CD14-positive monocyte (primary cell): Measurements from ENCODE around the gene ZNF79. TPM values are rescaled to one million over a fixed set of nuclear protein-coding genes. Genes with fewer than 3 reads are reported as not detected.
A peak's percentile ranks its signal among the peaks of the same experiment; 100 is the strongest.

Experiments
- DNase-seq, 3 donors: peaks; one replicate each; pipeline ENCODE4 v3.0.0-alpha.2; 2011 to 2022
- H2AFZ ChIP-seq: 2 replicates; pipeline ENCODE4 v1.6.0; 2012; ENCODE audit warnings: mild to moderate bottlenecking, low read depth, low read length, inconsistent platforms; ENCODE audit not compliant: insufficient read depth, poor library complexity, severe bottlenecking
- H3K27ac ChIP-seq, 2 donors: 1 replicate in 1 of 2; 2 replicates in 1 of 2; pipeline ENCODE4 v1.5.1; 2012 to 2013; ENCODE audit warnings: low read length in 2 of 2, control low read depth in 1 of 2, inconsistent platforms in 1 of 2, low read depth in 1 of 2, mild to moderate bottlenecking in 1 of 2
- H3K27me3 ChIP-seq, 2 donors: one replicate each; pipeline versions ENCODE4 v1.6.0 to v1.6.1; 2011 to 2013; ENCODE audit warnings: low read length in 2 of 2; ENCODE audit not compliant: control insufficient read depth in 2 of 2, insufficient read depth in 2 of 2
- H3K36me3 ChIP-seq, 2 donors: replicated peaks in 1 of 2; 1 replicate in 1 of 2; 2 replicates in 1 of 2; pipeline versions ENCODE4 v1.5.1 to v1.6.1; 2012 to 2013; ENCODE audit warnings: low read length in 2 of 2, control low read depth in 1 of 2, inconsistent platforms in 1 of 2, mild to moderate bottlenecking in 1 of 2; ENCODE audit not compliant: insufficient read depth in 2 of 2, control insufficient read depth in 1 of 2
- H3K4me1 ChIP-seq, 2 donors: 1 replicate in 1 of 2; 2 replicates in 1 of 2; pipeline versions ENCODE4 v1.5.1 to v1.6.1; 2012 to 2013; ENCODE audit warnings: low read length in 2 of 2, control low read depth in 1 of 2, inconsistent platforms in 1 of 2, mild to moderate bottlenecking in 1 of 2, moderate library complexity in 1 of 2; ENCODE audit not compliant: insufficient read depth in 2 of 2, control insufficient read depth in 1 of 2
- H3K4me2 ChIP-seq: replicated peaks from 2 replicates; pipeline ENCODE3; 2012; ENCODE audit warnings: low read length, moderate library complexity, mild to moderate bottlenecking; ENCODE audit not compliant: poor library complexity, severe bottlenecking; ENCODE audit errors: extremely low read depth
- H3K4me3 ChIP-seq, 3 experiments: fragments of 200-600 bp in 1 of 3; sonication (generic) in 1 of 3; replicated peaks in 1 of 3; 1 replicate in 2 of 3; 2 replicates in 1 of 3; pipeline ENCODE4 v1.5.1; 2011 to 2013; ENCODE audit warnings: low read length in 3 of 3, mild to moderate bottlenecking in 3 of 3, control low read depth in 2 of 3, low read depth in 2 of 3, inconsistent platforms in 1 of 3, moderate library complexity in 1 of 3
- H3K79me2 ChIP-seq: 2 replicates; pipeline ENCODE4 v1.6.0; 2012; ENCODE audit warnings: mild to moderate bottlenecking, control low read depth, inconsistent platforms, low read length, moderate library complexity; ENCODE audit not compliant: insufficient read depth
- H3K9ac ChIP-seq: 2 replicates; pipeline ENCODE4 v1.6.0; 2017; ENCODE audit warnings: low read length, mild to moderate bottlenecking; ENCODE audit not compliant: insufficient read depth, poor library complexity, severe bottlenecking
- H3K9me3 ChIP-seq, 2 donors: replicated peaks in 1 of 2; 1 replicate in 1 of 2; 2 replicates in 1 of 2; pipeline versions ENCODE4 v1.5.1 to v1.6.1; 2012 to 2013; ENCODE audit warnings: low read length in 2 of 2, control low read depth in 1 of 2; ENCODE audit not compliant: control insufficient read depth in 1 of 2, insufficient read depth in 1 of 2
- H4K20me1 ChIP-seq: 2 replicates; pipeline ENCODE4 v1.6.0; 2012; ENCODE audit warnings: mild to moderate bottlenecking, low read length, control low read depth, moderate library complexity; ENCODE audit not compliant: insufficient read depth
- H3K27ac Mint-ChIP-seq, 7 donors: one replicate each; pipeline ENCODE4 v1.8.0; 2020; ENCODE audit warnings: mild to moderate bottlenecking in 7 of 7, mixed read lengths in 7 of 7, moderate library complexity in 6 of 7, inconsistent platforms in 2 of 7
- H3K27me3 Mint-ChIP-seq, 3 donors: one replicate each; pipeline ENCODE4 v1.8.0; 2021 to 2022; ENCODE audit warnings: low read depth in 3 of 3, mild to moderate bottlenecking in 3 of 3, mixed read lengths in 3 of 3, moderate library complexity in 3 of 3, inconsistent platforms in 1 of 3
- H3K36me3 Mint-ChIP-seq, 2 donors: one replicate each; pipeline ENCODE4 v1.8.0; 2020; ENCODE audit warnings: mixed read lengths in 2 of 2, inconsistent platforms in 1 of 2, mild to moderate bottlenecking in 1 of 2
- H3K4me1 Mint-ChIP-seq: one replicate; pipeline ENCODE4 v1.8.0; 2020; ENCODE audit warnings: mild to moderate bottlenecking, mixed read lengths
- H3K4me3 Mint-ChIP-seq, 2 donors: one replicate each; pipeline ENCODE4 v1.8.0; 2020; ENCODE audit warnings: mild to moderate bottlenecking in 2 of 2, mixed read lengths in 2 of 2, moderate library complexity in 1 of 2
- H3K9me3 Mint-ChIP-seq, 7 donors: one replicate each; pipeline ENCODE4 v1.8.0; 2020 to 2022; ENCODE audit warnings: mixed read lengths in 7 of 7, mild to moderate bottlenecking in 6 of 7, moderate library complexity in 6 of 7, inconsistent platforms in 2 of 7
- WGBS: methylation state at CpG from one replicate; pipeline ENCODE4 v1.1.5; 2013; ENCODE audit warnings: missing lambda C conversion rate; ENCODE audit not compliant: insufficient coverage; 5-methylcytosine and 5-hydroxymethylcytosine counted together
- intact Hi-C, 2 donors: fragments of 100-400 bp; cut with micrococcal nuclease; formaldehyde crosslinking; loops; one replicate each; pipeline versions ENCODE4 v1.15.0 to v1.15.1; 2023
- polyA plus RNA-seq, 3 donors: library from polyadenylated mRNA; depleted of rRNA in 1 of 3; unstranded in 2 of 3; stranded (reverse) in 1 of 3; fragments of 300-500 nt in 2 of 3; fragments of >200 nt in 1 of 3; fragmentation: Illumina TruSeq in 2 of 3; gene quantifications; 1 replicate in 2 of 3; 2 replicates in 1 of 3; pipeline ENCODE4 v1.2.3, GENCODE V29; 2012 to 2021
- TF ChIP-seq, protein P1 (sequence below): fragments of 200-600 bp; IDR thresholded peaks from one replicate; pipeline ENCODE4 v1.8.0; 2022; ENCODE audit warnings: antibody characterized with exemption, mild to moderate bottlenecking

Gene ZNF79
- polyA plus RNA-seq, 3 donors = 1.4 to 3.3 (median 2.0) TPM

GRCh38 chr9:127396253-127396807 lies 27.9 kb upstream of the ZNF79 start:
- intact Hi-C loops = loop anchor here (2.0 to 5.0 kb wide), 2 partner anchors 54 to 174 kb away; partner anchors contain the start of genes LRSAM1 (in 1 of the 2) and RPL12 (in 1 of the 2)
- Histone ChIP-seq H3K9me3 (no peaks in the 10 kb centered on the region), H3K27me3 (peaks cover 0 to 7% of the 10 kb centered on the region in 2 donors), H3K4me3 (peak overlapping the region; percentile 6 to 72 (median 50)), H2AFZ (peak overlapping the region; percentile 71), H3K79me2 (no peaks in the 10 kb centered on the region), H3K4me1 (peaks cover 23 to 27% of the 10 kb centered on the region in 2 donors), H3K4me2 (peak overlapping the region; percentile 87), H4K20me1 (peaks cover 5% of the 10 kb centered on the region), H3K36me3 (no peaks in the 10 kb centered on the region), H3K27ac (no peak overlapping the region), H3K9ac (no peak overlapping the region)
- 3% methylated on average over 16 of the region's 27 CpGs for WGBS
- Mint-ChIP-seq H3K4me1 (peaks cover 23% of the 10 kb centered on the region), H3K9me3 (peaks cover 0 to 3% (median 0%) of the 10 kb centered on the region in 7 donors), H3K4me3 (peak overlapping the region; percentile 84 to 87), H3K36me3 (peaks cover 0 to 3% of the 10 kb centered on the region in 2 donors), H3K27ac (peak overlapping the region in 3 of 7 donors; percentile 30 to 73 (median 71)), H3K27me3 (peaks cover 12 to 29% (median 17%) of the 10 kb centered on the region in 3 donors)
- no peak for DNase-seq
- TF ChIP-seq, protein P1, sequence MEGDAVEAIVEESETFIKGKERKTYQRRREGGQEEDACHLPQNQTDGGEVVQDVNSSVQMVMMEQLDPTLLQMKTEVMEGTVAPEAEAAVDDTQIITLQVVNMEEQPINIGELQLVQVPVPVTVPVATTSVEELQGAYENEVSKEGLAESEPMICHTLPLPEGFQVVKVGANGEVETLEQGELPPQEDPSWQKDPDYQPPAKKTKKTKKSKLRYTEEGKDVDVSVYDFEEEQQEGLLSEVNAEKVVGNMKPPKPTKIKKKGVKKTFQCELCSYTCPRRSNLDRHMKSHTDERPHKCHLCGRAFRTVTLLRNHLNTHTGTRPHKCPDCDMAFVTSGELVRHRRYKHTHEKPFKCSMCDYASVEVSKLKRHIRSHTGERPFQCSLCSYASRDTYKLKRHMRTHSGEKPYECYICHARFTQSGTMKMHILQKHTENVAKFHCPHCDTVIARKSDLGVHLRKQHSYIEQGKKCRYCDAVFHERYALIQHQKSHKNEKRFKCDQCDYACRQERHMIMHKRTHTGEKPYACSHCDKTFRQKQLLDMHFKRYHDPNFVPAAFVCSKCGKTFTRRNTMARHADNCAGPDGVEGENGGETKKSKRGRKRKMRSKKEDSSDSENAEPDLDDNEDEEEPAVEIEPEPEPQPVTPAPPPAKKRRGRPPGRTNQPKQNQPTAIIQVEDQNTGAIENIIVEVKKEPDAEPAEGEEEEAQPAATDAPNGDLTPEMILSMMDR = no peak

DNA sequence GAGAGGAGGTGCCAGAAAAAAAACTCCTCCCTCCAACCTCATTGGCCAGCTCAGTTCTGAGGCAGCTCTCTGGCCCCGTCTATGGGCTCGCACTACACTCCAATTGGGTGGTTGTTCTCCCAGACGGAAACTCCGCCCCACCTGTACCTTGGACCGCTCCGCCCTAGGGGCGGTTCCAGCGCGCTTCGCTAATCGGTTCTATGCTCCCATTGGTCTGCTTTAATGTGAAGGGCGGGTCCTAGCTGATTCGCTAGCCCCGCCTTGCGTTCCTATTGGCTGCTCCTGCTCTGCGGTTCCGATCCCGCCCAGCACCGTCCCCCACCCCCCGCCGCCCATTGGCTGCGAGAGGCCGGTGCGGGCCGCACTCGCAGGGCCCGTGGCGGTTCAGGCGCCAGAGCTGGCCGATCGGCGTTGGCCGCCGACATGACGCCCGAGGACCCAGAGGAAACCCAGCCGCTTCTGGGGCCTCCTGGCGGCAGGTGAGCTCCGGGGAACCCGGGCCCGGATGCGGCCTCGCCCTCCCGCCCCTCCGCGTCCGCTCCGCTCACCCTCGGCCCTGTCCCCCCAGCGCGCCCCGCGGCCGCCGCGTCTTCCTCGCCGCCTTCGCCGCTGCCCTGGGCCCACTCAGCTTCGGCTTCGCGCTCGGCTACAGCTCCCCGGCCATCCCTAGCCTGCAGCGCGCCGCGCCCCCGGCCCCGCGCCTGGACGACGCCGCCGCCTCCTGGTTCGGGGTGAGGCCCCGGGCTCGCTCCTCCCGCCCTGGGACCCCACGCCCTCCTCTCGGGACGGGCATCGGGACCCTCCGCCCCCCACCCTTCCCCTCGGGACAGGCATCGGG lies 27.2 kb upstream of the ZNF79 start, which contains the start of gene SLC2A8:
Gene SLC2A8 (plus strand): TSS at position 362 of the 838 bp plus-strand sequence. CDS start 62 bp downstream, at position 424.
- Histone ChIP-seq H3K27me3 (peaks cover 0 to 7% of the 10 kb centered on the region in 2 donors), H3K4me3 (peak within 1 kb of the TSS; percentile 42 to 72 (median 50)), H4K20me1 (peaks cover 5% of the 10 kb centered on the region), H3K27ac (no peak within 1 kb of the TSS), H3K79me2 (no peaks in the 10 kb centered on the region), H3K9me3 (no peaks in the 10 kb centered on the region), H3K36me3 (no peaks in the 10 kb centered on the region), H3K4me2 (peak within 1 kb of the TSS; percentile 87), H2AFZ (peak within 1 kb of the TSS; percentile 82), H3K9ac (peak within 1 kb of the TSS; percentile 62), H3K4me1 (peaks cover 23 to 27% of the 10 kb centered on the region in 2 donors)
- Mint-ChIP-seq H3K36me3 (peaks cover 0 to 3% of the 10 kb centered on the region in 2 donors), H3K27ac (peak within 1 kb of the TSS in 3 of 7 donors; percentile 30 to 73 (median 71)), H3K9me3 (peaks cover 0 to 3% (median 0%) of the 10 kb centered on the region in 7 donors), H3K4me1 (peaks cover 21% of the 10 kb centered on the region), H3K4me3 (peak within 1 kb of the TSS; percentile 84 to 89), H3K27me3 (peaks cover 12 to 29% (median 15%) of the 10 kb centered on the region in 3 donors)
- intact Hi-C loops = loop anchor here (2.0 to 5.0 kb wide), 2 partner anchors 54 to 175 kb away; partner anchors contain the start of genes LRSAM1 (in 1 of the 2) and RPL12 (in 1 of the 2)
- WGBS = under 1% methylated on average over 81 of the region's 87 CpGs
- TF ChIP-seq, protein P1 = no peak
- DNase-seq = peak; percentile 99 to 100 (median 99)
